ENCODE results near the gene PDE8B.

GRCh38 chr5:77311214-77311571 is 100.7 kb downstream of the PDE8B start:
- no peak for TF ChIP-seq CTCF (IDR thresholded peaks at IDR 0.05 in 4 of 5, conservative IDR thresholded peaks at IDR 0.05 in 1 of 5)
- TF ChIP-seq POLR2A (IDR thresholded peaks at IDR 0.05), result no peak

Measured in gastrocnemius medialis (tissue), 4 donors.